Liver (tissue), 3 donors: Measurements from ENCODE around the gene PIEZO2.

Experiments
- ATF3 ChIP-seq: IDR thresholded peaks from 2 replicates; pipeline ENCODE4 v1.6.1; 2016; ENCODE audit warnings: antibody characterized with exemption
- CTCF ChIP-seq: fragments of 150-350 bp; IDR thresholded peaks from 2 replicates; pipeline ENCODE4 v1.5.1; 2017; ENCODE audit warnings: improper control_type of control experiment, low read depth, low read length; ENCODE audit not compliant: missing input control
- JUND ChIP-seq, 2 donors: IDR thresholded peaks; 2 replicates each; pipeline ENCODE4 v1.6.1; 2016; ENCODE audit warnings: antibody characterized with exemption in 2 of 2
- MAX ChIP-seq: IDR thresholded peaks from 2 replicates; pipeline ENCODE4 v1.6.1; 2016; ENCODE audit warnings: antibody characterized with exemption
- RAD21 ChIP-seq, 2 donors: IDR thresholded peaks; 2 replicates each; pipeline ENCODE4 v1.6.1; 2016; ENCODE audit warnings: antibody characterized with exemption in 2 of 2, mild to moderate bottlenecking in 2 of 2
- SP1 ChIP-seq: IDR thresholded peaks from 2 replicates; pipeline ENCODE4 v1.6.1; 2018; ENCODE audit warnings: antibody characterized with exemption, mild to moderate bottlenecking
- YY1 ChIP-seq: IDR thresholded peaks from 2 replicates; pipeline ENCODE4 v1.6.1; 2016; ENCODE audit warnings: antibody characterized with exemption, mild to moderate bottlenecking
- ZBTB33 ChIP-seq: IDR thresholded peaks from 2 replicates; pipeline ENCODE4 v1.6.1; 2016; ENCODE audit warnings: antibody characterized with exemption
- donor health status: healthy.
- donor health status: healthy.

GRCh38 chr18:10752382-10752781 lies 397.0 kb downstream of the PIEZO2 start:
- TF ChIP-seq MAX (no peak), CTCF (no peak), RAD21 (IDR thresholded peaks at IDR 0.05) (no peak), SP1 (no peak), JUND (IDR thresholded peaks at IDR 0.05) (no peak), ATF3 (no peak), YY1 (no peak), ZBTB33 (no peak)
